MM.1S (cell line): ENCODE measurements around the gene NR1I2.
A peak's percentile ranks its signal among the peaks of the same experiment; 100 is the strongest.

ENCODE experiments used
- DNase-seq: peaks from one replicate; pipeline ENCODE4 v3.0.0-alpha.2; 2015
- H2AFZ ChIP-seq: fragments of 300-600 bp; sonication (generic); 2 replicates; pipeline ENCODE4 v1.6.0; 2016; ENCODE audit warnings: antibody characterized with exemption, low read length
- H3F3A ChIP-seq: fragments of 300-600 bp; sonication (generic); 2 replicates; pipeline ENCODE4 v1.6.1; 2016; ENCODE audit warnings: mild to moderate bottlenecking, antibody characterized with exemption, low read length, moderate library complexity, mixed read lengths; ENCODE audit not compliant: insufficient read depth
- H3K27ac ChIP-seq: fragments of 300-600 bp; sonication (generic); 2 replicates; pipeline ENCODE4 v1.5.1; 2016; ENCODE audit warnings: mild to moderate bottlenecking, low read length
- H3K27me3 ChIP-seq: fragments of 300-600 bp; sonication (generic); replicated peaks from 2 replicates; pipeline ENCODE4 v1.6.0; 2016; ENCODE audit warnings: low read length; ENCODE audit not compliant: insufficient read depth
- H3K36me3 ChIP-seq: fragments of 300-600 bp; sonication (generic); replicated peaks from 2 replicates; pipeline ENCODE4 v1.6.1; 2016; ENCODE audit warnings: mild to moderate bottlenecking, low read length, mixed read lengths; ENCODE audit not compliant: insufficient read depth
- H3K4me1 ChIP-seq: fragments of 300-600 bp; sonication (generic); 2 replicates; pipeline ENCODE4 v1.6.1; 2016; ENCODE audit warnings: low read length, mixed read lengths
- H3K4me2 ChIP-seq: fragments of 300-600 bp; sonication (generic); 2 replicates; pipeline ENCODE4 v1.6.0; 2016; ENCODE audit warnings: low read depth, low read length
- H3K4me3 ChIP-seq: fragments of 300-600 bp; sonication (generic); 2 replicates; pipeline ENCODE4 v1.5.1; 2016; ENCODE audit warnings: low read length, mixed read lengths
- H3K79me2 ChIP-seq: fragments of 300-600 bp; sonication (generic); 2 replicates; pipeline ENCODE4 v1.6.1; 2016; ENCODE audit warnings: mixed run types, low read length, mixed read lengths
- H3K9ac ChIP-seq: fragments of 300-600 bp; sonication (generic); 2 replicates; pipeline ENCODE4 v1.6.1; 2016; ENCODE audit warnings: low read length, mixed read lengths
- H3K9me2 ChIP-seq: fragments of 300-600 bp; sonication (generic); replicated peaks from 2 replicates; pipeline ENCODE4 v1.6.1; 2016; ENCODE audit warnings: mild to moderate bottlenecking, low read length, mixed read lengths; ENCODE audit not compliant: insufficient read depth
- H3K9me3 ChIP-seq: fragments of 300-600 bp; sonication (generic); replicated peaks from 2 replicates; pipeline ENCODE4 v1.6.1; 2016; ENCODE audit warnings: mild to moderate bottlenecking, low read length, mixed read lengths; ENCODE audit not compliant: insufficient read depth
- H4K20me1 ChIP-seq: fragments of 300-600 bp; sonication (generic); 2 replicates; pipeline ENCODE4 v1.6.1; 2016; ENCODE audit warnings: mild to moderate bottlenecking, low read length, moderate library complexity, mixed read lengths; ENCODE audit not compliant: insufficient read depth
- CTCF ChIP-seq: fragments of 300-600 bp; sonication (generic); IDR thresholded peaks from 2 replicates; pipeline ENCODE4 v1.5.1; 2016; ENCODE audit warnings: antibody characterized with exemption, low read length, mixed read lengths
- EZH2 ChIP-seq: fragments of 300-600 bp; sonication (generic); optimal IDR thresholded peaks from 2 replicates; pipeline ENCODE3; 2017; ENCODE audit warnings: low read depth, mild to moderate bottlenecking, antibody characterized with exemption, low read length, mixed read lengths
- EZH2phosphoT487 ChIP-seq: fragments of 300-600 bp; sonication (generic); IDR thresholded peaks from 2 replicates; pipeline ENCODE4 v1.6.1; 2018; ENCODE audit warnings: antibody characterized with exemption, low read length

The NR1I2 gene

GRCh38 chr3:119829420-119829819 lies 47.5 kb downstream of the NR1I2 start:
- H3K4me2 ChIP-seq, result no peak overlapping the region
- H3K79me2 ChIP-seq, result no peaks in the 10 kb centered on the region
- TF ChIP-seq EZH2phosphoT487 (no peak), CTCF (no peak), EZH2 (no peak)
- no peaks in the 10 kb centered on the region for H3K9me3 ChIP-seq
- no peak overlapping the region for H3K9ac ChIP-seq
- H3K36me3 ChIP-seq, result no peaks in the 10 kb centered on the region
- no peaks in the 10 kb centered on the region for H3K4me1 ChIP-seq
- no peaks in the 10 kb centered on the region for H4K20me1 ChIP-seq
- H3K9me2 ChIP-seq, result no peaks in the 10 kb centered on the region
- H3K27ac ChIP-seq, result no peak overlapping the region
- H3K27me3 ChIP-seq, result no peaks in the 10 kb centered on the region
- no peak overlapping the region for H2AFZ ChIP-seq
- no peak for DNase-seq
- H3F3A ChIP-seq, result no peaks in the 10 kb centered on the region
- H3K4me3 ChIP-seq, result no peak overlapping the region

GRCh38 chr3:119831022-119831421 lies 49.1 kb downstream of the NR1I2 start:
- no peak for DNase-seq
- Histone ChIP-seq H2AFZ (no peak overlapping the region), H3F3A (no peaks in the 10 kb centered on the region), H3K9ac (no peak overlapping the region), H3K4me2 (no peak overlapping the region), H3K27ac (no peak overlapping the region), H4K20me1 (no peaks in the 10 kb centered on the region), H3K4me3 (no peak overlapping the region), H3K27me3 (no peaks in the 10 kb centered on the region), H3K4me1 (no peaks in the 10 kb centered on the region), H3K9me2 (no peaks in the 10 kb centered on the region), H3K36me3 (no peaks in the 10 kb centered on the region), H3K9me3 (no peaks in the 10 kb centered on the region), H3K79me2 (no peaks in the 10 kb centered on the region)
- 0 out of 2 replicates have a peak, but pooled peaks have one; percentile 11 for TF ChIP-seq CTCF
- no peak for TF ChIP-seq EZH2phosphoT487

- no peak for DNase-seq
- no peak overlapping the region for H2AFZ ChIP-seq
- no peaks in the 10 kb centered on the region for H4K20me1 ChIP-seq
- no peaks in the 10 kb centered on the region for H3K79me2 ChIP-seq
- no peaks in the 10 kb centered on the region for H3K9me2 ChIP-seq
- no peak overlapping the region for H3K4me3 ChIP-seq
- no peaks in the 10 kb centered on the region for H3F3A ChIP-seq
- no peak overlapping the region for H3K9ac ChIP-seq
- no peak overlapping the region for H3K4me2 ChIP-seq
- H3K36me3 ChIP-seq, result no peaks in the 10 kb centered on the region
- no peaks in the 10 kb centered on the region for H3K4me1 ChIP-seq
- H3K9me3 ChIP-seq, result no peaks in the 10 kb centered on the region
- no peaks in the 10 kb centered on the region for H3K27me3 ChIP-seq
- no peak for TF ChIP-seq CTCF
- no peak for TF ChIP-seq EZH2phosphoT487
- no peak for TF ChIP-seq EZH2
- no peak overlapping the region for H3K27ac ChIP-seq
Observed at GRCh38 chr3:119831941-119832371, 50.1 kb downstream of the NR1I2 start.
